HepG2 (cell line): ENCODE measurements around the gene TXNDC12. TPM values are rescaled to one million over a fixed set of nuclear protein-coding genes. Genes with fewer than 3 reads are reported as not detected.

Experiments used
- ADNP ChIP-seq: sonication (generic); formaldehyde crosslinking; IDR thresholded peaks from 2 replicates; pipeline ENCODE4 v1.4.0; 2020; ENCODE audit warnings: missing genetic modification reagents
- BCL6 ChIP-seq: IDR thresholded peaks from 2 replicates; pipeline ENCODE4 v1.6.1; 2016; ENCODE audit warnings: missing genetic modification reagents, missing compliant biosample characterization
- BORCS8-MEF2B ChIP-seq: sonication (generic); formaldehyde crosslinking; IDR thresholded peaks from 2 replicates; pipeline ENCODE4 v1.8.0; 2022; ENCODE audit warnings: mild to moderate bottlenecking, missing genetic modification reagents
- GLI4 ChIP-seq: sonication (generic); formaldehyde crosslinking; IDR thresholded peaks from 2 replicates; pipeline ENCODE4 v1.5.1; 2020; ENCODE audit warnings: missing genetic modification reagents, mild to moderate bottlenecking, moderate library complexity, borderline replicate concordance
- KDM1A ChIP-seq: IDR thresholded peaks from 2 replicates; pipeline ENCODE4 v1.6.1; 2016; ENCODE audit warnings: missing compliant biosample characterization
- KDM3A ChIP-seq: IDR thresholded peaks from 2 replicates; pipeline ENCODE4 v1.6.1; 2018; ENCODE audit warnings: low read depth, missing compliant biosample characterization
- MLLT10 ChIP-seq: sonication (generic); formaldehyde crosslinking; IDR thresholded peaks from 2 replicates; pipeline ENCODE4 v1.4.0; 2020; ENCODE audit warnings: missing genetic modification reagents
- NFATC3 ChIP-seq: sonication (generic); formaldehyde crosslinking; IDR thresholded peaks from 2 replicates; pipeline ENCODE4 v1.5.1; 2020; ENCODE audit warnings: mild to moderate bottlenecking, missing genetic modification reagents
- PBX3 ChIP-seq: sonication (generic); formaldehyde crosslinking; IDR thresholded peaks from 2 replicates; pipeline ENCODE4 v1.8.1; 2023; ENCODE audit warnings: missing genetic modification reagents, inconsistent platforms, borderline replicate concordance
- SOX6 ChIP-seq, 2 experiments: fragments of 450-650 bp in 1 of 2; sonication (generic) in 1 of 2; formaldehyde crosslinking in 1 of 2; IDR thresholded peaks; 2 replicates each; pipeline versions ENCODE4 v1.4.0 to v1.6.1; 2017 to 2020; ENCODE audit warnings: antibody characterized with exemption in 1 of 2, mild to moderate bottlenecking in 1 of 2, missing genetic modification reagents in 1 of 2
- TCF7 ChIP-seq: sonication (generic); IDR thresholded peaks from 2 replicates; pipeline ENCODE4 v1.6.1; 2016; ENCODE audit warnings: antibody characterized with exemption, low read depth
- ZNF275 ChIP-seq: sonication (generic); formaldehyde crosslinking; IDR thresholded peaks from 2 replicates; pipeline ENCODE4 v1.8.0; 2022; ENCODE audit warnings: missing genetic modification reagents, mild to moderate bottlenecking, inconsistent platforms, borderline replicate concordance
- ZSCAN21 ChIP-seq: sonication (generic); formaldehyde crosslinking; IDR thresholded peaks from 2 replicates; pipeline ENCODE4 v1.8.0; 2022; ENCODE audit warnings: mild to moderate bottlenecking, missing genetic modification reagents, moderate library complexity, borderline replicate concordance
- ZXDC ChIP-seq: sonication (generic); formaldehyde crosslinking; IDR thresholded peaks from 2 replicates; pipeline ENCODE4 v1.5.0; 2020; ENCODE audit warnings: mild to moderate bottlenecking, missing genetic modification reagents
- polyA plus RNA-seq, 8 experiments: library from polyadenylated mRNA; depleted of rRNA in 3 of 8; stranded (reverse) in 7 of 8; unstranded in 1 of 8; fragments of >200 nt; fragmentation: Illumina TruSeq in 4 of 8; extraction: Trizol in 4 of 8; gene quantifications; 2 replicates each; pipeline versions ENCODE4 v1.2.1 to v1.2.3, GENCODE V29; 2011 to 2016; ENCODE audit warnings: low read depth in 4 of 8, missing spikeins in 1 of 8, mixed read lengths in 1 of 8; ENCODE audit not compliant: insufficient read depth in 1 of 8
- total RNA-seq, 5 experiments: library from RNA; depleted of rRNA; stranded (reverse); fragments of >200 nt; fragmentation: Illumina TruSeq; extraction: Trizol; gene quantifications; 2 replicates each; pipeline ENCODE4 v1.2.3, GENCODE V29; 2016; ENCODE audit warnings: low read depth in 1 of 5
- TF ChIP-seq, protein P1 (sequence below): IDR thresholded peaks from 2 replicates; pipeline ENCODE4 v1.6.1; 2016; ENCODE audit warnings: low read depth, borderline replicate concordance
- TF ChIP-seq, protein P2 (sequence below): IDR thresholded peaks from 2 replicates; pipeline ENCODE4 v1.6.1; 2016; ENCODE audit warnings: low read depth

TXNDC12 gene
- total and polyA plus RNA-seq, 2 of the 13 experiments (the other 11 are each of a cell fraction or from before 2014, with no cell fraction given), result 65.6 to 67.2 TPM

GRCh38 chr1:51976846-51977602 lies 78.0 kb downstream of the TXNDC12 start (continued):
- TF ChIP-seq BORCS8-MEF2B (0 out of 2 replicates have a peak, but pooled peaks have one; percentile 23), PBX3 (CRISPR knock-in tag) (no peak), KDM3A (CRISPR knock-in tag) (no peak), KDM1A (CRISPR knock-in tag) (peak; percentile 82; the same call in 1 of the 2 replicates), GLI4 (CRISPR knock-in tag) (no peak), ADNP (no peak), NFATC3 (CRISPR knock-in tag) (no peak), ZXDC (CRISPR knock-in tag) (no peak), SOX6 (IDR thresholded peaks at IDR 0.05) (no peak), SOX6 (CRISPR knock-in tag; IDR thresholded peaks at IDR 0.05) (peak; percentile 98), TCF7 (peak; percentile 55; the same call in 1 of the 2 replicates), MLLT10 (CRISPR knock-in tag) (no peak), ZSCAN21 (CRISPR knock-in tag) (no peak), ZNF275 (CRISPR knock-in tag) (no peak), BCL6 (CRISPR knock-in tag) (peak; percentile 80)
- TF ChIP-seq, protein P1, sequence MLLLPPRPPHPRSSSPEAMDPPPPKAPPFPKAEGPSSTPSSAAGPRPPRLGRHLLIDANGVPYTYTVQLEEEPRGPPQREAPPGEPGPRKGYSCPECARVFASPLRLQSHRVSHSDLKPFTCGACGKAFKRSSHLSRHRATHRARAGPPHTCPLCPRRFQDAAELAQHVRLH (CRISPR knock-in tag), result no peak
- TF ChIP-seq, protein P2, sequence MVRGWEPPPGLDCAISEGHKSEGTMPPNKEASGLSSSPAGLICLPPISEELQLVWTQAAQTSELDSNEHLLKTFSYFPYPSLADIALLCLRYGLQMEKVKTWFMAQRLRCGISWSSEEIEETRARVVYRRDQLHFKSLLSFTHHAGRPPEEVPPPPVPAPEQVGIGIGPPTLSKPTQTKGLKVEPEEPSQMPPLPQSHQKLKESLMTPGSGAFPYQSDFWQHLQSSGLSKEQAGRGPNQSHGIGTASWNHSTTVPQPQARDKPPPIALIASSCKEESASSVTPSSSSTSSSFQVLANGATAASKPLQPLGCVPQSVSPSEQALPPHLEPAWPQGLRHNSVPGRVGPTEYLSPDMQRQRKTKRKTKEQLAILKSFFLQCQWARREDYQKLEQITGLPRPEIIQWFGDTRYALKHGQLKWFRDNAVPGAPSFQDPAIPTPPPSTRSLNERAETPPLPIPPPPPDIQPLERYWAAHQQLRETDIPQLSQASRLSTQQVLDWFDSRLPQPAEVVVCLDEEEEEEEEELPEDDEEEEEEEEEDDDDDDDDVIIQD, result peak; percentile 55; the same call in 1 of the 2 replicates
